Pancreas (tissue), 10 donors: ENCODE data around the gene ZCCHC7. TPM values are rescaled to one million over a fixed set of nuclear protein-coding genes. Genes with fewer than 3 reads are reported as not detected.

ENCODE experiments used
- ATAC-seq, 4 donors: fragments of 200-7000 bp; cut with Tn5 transposase; one replicate each; pipeline versions ENCODE4 v1.8.0 to v1.9.1; 2020; ENCODE audit warnings: mild to moderate bottlenecking in 4 of 4, moderate library complexity in 4 of 4
- DNase-seq, 6 donors: peaks; one replicate each; pipeline ENCODE4 v3.0.0-alpha.2; 2020
- FAIRE-seq: peaks from 2 replicates; lab custom pipeline; 2012; peaks lifted over from hg19 to GRCh38; lab: Jason Lieb, UNC
- H3K27ac ChIP-seq, 4 donors: fragments of 200-600 bp; sonication (generic); 1 replicate in 3 of 4; 2 replicates in 1 of 4; pipeline versions ENCODE4 v1.5.0 to v1.8.0; 2020
- H3K27me3 ChIP-seq, 4 donors: fragments of 200-600 bp; one replicate each; pipeline ENCODE4 v1.8.0; 2021
- H3K36me3 ChIP-seq, 3 donors: fragments of 200-600 bp; sonication (generic) in 1 of 3; one replicate each; pipeline versions ENCODE4 v1.5.0 to v1.8.0; 2020 to 2021
- H3K4me1 ChIP-seq, 3 donors: fragments of 200-600 bp; one replicate each; pipeline ENCODE4 v1.8.0; 2021
- H3K4me3 ChIP-seq, 4 donors: fragments of 200-600 bp; sonication (generic) in 2 of 4; one replicate each; pipeline versions ENCODE4 v1.5.0 to v1.8.0; 2020 to 2021
- H3K9me3 ChIP-seq, 4 donors: fragments of 200-600 bp; one replicate each; pipeline ENCODE4 v1.8.0; 2021
- WGBS, 2 donors: extraction: QIAGEN DNeasy Blood & Tissue Kit; methylation state at CpG; one replicate each; pipeline ENCODE4 v1.1.7; 2013; 5-methylcytosine and 5-hydroxymethylcytosine counted together
- intact Hi-C, 3 donors: fragments of 100-400 bp; cut with DNase I; formaldehyde crosslinking; loops; one replicate each; pipeline versions ENCODE4 v1.11.1 to v1.14.2; 2022
- polyA plus RNA-seq, 2 donors: library from polyadenylated mRNA; stranded (reverse); fragments of 200-250 nt; gene quantifications; one replicate each; pipeline ENCODE4 v1.2.3, GENCODE V29; 2013
- total RNA-seq, 6 donors: library from RNA; stranded (reverse); fragmentation: NEBNext Ultra II Directional in 4 of 6; extraction: Animal tissue kit (Norgen Biotek cat#: 25700) in 4 of 6; gene quantifications; one replicate each; pipeline versions ENCODE4 v1.2.1 to v1.2.4, GENCODE V29; 2021 to 2023
- TF ChIP-seq, protein P1 (sequence below), 4 donors: fragments of 200-600 bp; sonication (generic) in 3 of 4; IDR thresholded peaks; one replicate each; pipeline versions ENCODE4 v1.5.0 to v1.8.0; 2021; ENCODE audit warnings: antibody characterized with exemption in 4 of 4
- donor health status: healthy with polysubstance abuse.
- donor health status: DM: no; HTN: no; CAD: no; lungs with moderate emphysema.
- donor health status: DM: no; HTN: no; CAD: no.
- donor health status: control.
- donor health status: control.
- donor health status: Bipolar disorder and iron deficiency.
- donor health status: DM: yes; HTN: yes; CAD: no.
- donor health status: DM: no; HTN: no; CAD: no.
- donor health status: DM: no; HTN: no; CAD: no.
- donor health status: DM: yes; HTN: yes; CAD: no.

Gene ZCCHC7
- total and polyA plus RNA-seq, 8 donors: 8.1 to 17.4 (median 14.4) TPM

DNA sequence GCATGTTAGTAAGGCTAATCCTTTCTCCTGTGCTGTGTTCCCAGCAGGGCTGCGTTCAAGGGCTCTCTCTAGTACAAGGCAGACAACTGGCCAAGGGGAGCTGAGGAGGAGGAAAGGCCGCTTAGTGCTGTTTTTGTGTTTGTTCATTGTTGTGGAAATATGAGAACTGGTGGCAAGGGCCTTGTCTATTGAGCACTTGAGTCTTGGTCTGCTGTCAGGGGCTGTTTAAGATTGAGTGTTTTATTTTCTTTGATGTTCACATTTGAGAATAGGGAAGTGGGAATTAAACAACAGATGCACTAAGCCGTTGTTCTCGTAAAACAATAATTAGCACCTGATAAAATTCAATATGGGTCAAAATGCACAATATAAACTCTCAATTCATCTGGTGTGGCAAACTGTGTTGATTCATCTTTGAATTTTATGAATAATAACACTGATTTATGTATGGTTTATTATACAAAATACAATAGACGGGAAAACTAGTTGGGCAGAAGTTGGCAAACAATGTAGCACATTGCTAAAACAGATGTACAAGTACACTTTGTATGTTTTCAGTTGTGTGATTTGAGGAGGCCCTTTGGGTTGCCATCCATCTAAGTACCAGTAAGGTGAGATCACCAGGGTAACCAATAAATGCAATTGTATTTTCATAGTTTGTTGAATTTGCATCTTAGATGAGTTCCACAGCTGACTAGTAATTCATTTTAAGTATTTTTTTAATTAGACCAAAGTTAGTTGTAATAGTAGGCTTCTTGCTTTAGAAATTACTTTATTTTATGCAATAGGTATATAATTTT, 204.5 kb downstream of the ZCCHC7 start:
- H3K27me3 ChIP-seq: no peaks in the 10 kb centered on the region
- WGBS, 2 donors: 92 to 94% methylated on average over 5 of the region's 5 CpGs
- no peak overlapping the region for H3K4me3 ChIP-seq
- H3K9me3 ChIP-seq: no peaks in the 10 kb centered on the region
- TF ChIP-seq, protein P1, sequence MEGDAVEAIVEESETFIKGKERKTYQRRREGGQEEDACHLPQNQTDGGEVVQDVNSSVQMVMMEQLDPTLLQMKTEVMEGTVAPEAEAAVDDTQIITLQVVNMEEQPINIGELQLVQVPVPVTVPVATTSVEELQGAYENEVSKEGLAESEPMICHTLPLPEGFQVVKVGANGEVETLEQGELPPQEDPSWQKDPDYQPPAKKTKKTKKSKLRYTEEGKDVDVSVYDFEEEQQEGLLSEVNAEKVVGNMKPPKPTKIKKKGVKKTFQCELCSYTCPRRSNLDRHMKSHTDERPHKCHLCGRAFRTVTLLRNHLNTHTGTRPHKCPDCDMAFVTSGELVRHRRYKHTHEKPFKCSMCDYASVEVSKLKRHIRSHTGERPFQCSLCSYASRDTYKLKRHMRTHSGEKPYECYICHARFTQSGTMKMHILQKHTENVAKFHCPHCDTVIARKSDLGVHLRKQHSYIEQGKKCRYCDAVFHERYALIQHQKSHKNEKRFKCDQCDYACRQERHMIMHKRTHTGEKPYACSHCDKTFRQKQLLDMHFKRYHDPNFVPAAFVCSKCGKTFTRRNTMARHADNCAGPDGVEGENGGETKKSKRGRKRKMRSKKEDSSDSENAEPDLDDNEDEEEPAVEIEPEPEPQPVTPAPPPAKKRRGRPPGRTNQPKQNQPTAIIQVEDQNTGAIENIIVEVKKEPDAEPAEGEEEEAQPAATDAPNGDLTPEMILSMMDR (IDR thresholded peaks at IDR 0.05): no peak
- H3K4me1 ChIP-seq: peaks cover 19 to 34% (median 33%) of the 10 kb centered on the region in 3 donors
- FAIRE-seq: no peak
- no peaks in the 10 kb centered on the region for H3K36me3 ChIP-seq
- ATAC-seq: no peak
- H3K27ac ChIP-seq: no peak overlapping the region
- intact Hi-C loops: no loop called here
- no peak for DNase-seq

DNA sequence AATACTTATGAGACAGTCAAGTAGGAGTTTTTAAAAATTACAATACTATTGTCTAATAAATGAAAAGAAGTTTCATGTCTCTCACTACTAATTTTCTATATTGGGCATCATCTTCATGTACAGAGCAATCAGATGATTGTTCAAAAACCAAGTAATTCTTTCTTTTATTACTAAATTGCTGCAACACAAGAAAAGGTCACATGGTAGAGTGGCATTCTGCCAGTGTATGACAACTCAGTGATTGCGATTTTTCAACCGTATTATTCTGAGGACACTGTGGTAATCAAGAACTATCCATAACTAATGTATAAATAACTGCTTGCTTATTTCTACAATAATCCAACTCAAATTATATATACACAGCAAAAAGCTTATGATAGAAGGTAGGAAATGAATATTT, 205.4 kb downstream of the ZCCHC7 start:
- 23 to 30% methylated on average over 2 of the region's 2 CpGs for WGBS, 2 donors
- no peaks in the 10 kb centered on the region for H3K27me3 ChIP-seq
- TF ChIP-seq, protein P1 (IDR thresholded peaks at IDR 0.05): no peak
- H3K4me1 ChIP-seq: peaks cover 19 to 34% (median 33%) of the 10 kb centered on the region in 3 donors
- no peak for ATAC-seq
- no peak for FAIRE-seq
- intact Hi-C loops: no loop called here
- H3K4me3 ChIP-seq: no peak overlapping the region
- no peak overlapping the region for H3K27ac ChIP-seq
- H3K9me3 ChIP-seq: no peaks in the 10 kb centered on the region
- DNase-seq: no peak
- H3K36me3 ChIP-seq: no peaks in the 10 kb centered on the region

DNA sequence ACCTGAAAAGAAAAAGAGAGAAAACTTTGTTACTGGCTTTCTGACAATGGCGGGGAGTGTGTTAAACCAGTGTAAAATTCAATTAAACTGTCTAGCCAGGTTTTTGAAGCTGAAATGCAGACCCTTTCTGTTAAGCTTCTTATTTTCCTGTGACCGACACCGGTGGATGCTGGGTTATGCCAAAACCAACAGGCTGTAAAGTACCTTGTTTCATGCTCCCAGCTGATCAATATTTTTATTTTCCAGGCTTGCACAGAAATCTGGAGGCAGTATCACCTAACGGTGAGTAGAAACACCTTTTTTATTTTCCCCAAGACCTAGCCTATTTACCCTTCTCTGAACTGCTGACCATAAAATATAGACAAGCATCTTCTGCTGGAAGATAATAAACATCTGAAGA, 207.2 kb downstream of the ZCCHC7 start:
- no peak overlapping the region for H3K4me3 ChIP-seq
- H3K27ac ChIP-seq: peak overlapping the region in 2 of 4 donors; percentile 51 to 67
- no peaks in the 10 kb centered on the region for H3K9me3 ChIP-seq
- no peaks in the 10 kb centered on the region for H3K27me3 ChIP-seq
- H3K36me3 ChIP-seq: no peaks in the 10 kb centered on the region
- TF ChIP-seq, protein P1 (IDR thresholded peaks at IDR 0.05): no peak
- ATAC-seq (peak; percentile 38 to 62 (median 56)), FAIRE-seq (no peak), DNase-seq (peak in 1 of 6 donors; percentile 5)
- intact Hi-C loops: no loop called here
- WGBS, 2 donors: 19 to 20% methylated on average over 4 of the region's 4 CpGs
- peaks cover 19 to 34% (median 33%) of the 10 kb centered on the region in 3 donors for H3K4me1 ChIP-seq

DNA sequence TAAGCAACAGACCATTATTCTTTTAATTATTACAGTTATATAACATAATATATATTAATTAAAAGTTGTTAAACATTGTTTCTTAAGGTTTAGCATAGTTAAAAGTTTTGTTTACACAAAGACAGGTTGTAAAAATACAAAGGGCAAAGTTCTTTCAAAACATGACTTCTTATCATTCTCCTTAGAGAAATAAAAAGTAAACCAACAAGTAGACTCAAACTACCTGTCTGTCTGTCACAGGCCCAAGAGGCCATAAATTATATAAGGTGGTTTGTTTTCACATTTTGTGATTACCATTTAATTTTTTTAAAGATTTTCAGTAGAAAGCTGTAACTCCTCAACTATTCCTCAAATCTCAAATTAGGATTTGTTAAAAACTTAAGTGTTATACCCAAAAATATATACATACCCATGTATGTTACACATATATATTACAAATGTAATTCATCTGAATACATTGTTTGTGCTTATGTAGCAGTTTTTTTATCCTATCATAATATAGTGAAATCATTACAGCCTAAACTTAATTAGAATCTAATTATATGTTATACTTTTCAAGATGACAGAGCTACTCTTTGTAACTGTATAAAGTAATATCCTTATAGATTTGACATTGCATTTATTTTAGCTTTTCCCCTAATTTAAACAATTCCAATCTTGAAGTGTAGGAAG, 208.3 kb downstream of the ZCCHC7 start:
- peaks cover 19 to 34% (median 27%) of the 10 kb centered on the region in 3 donors for H3K4me1 ChIP-seq
- H3K9me3 ChIP-seq: no peaks in the 10 kb centered on the region
- no peak overlapping the region for H3K4me3 ChIP-seq
- intact Hi-C loops: no loop called here
- TF ChIP-seq, protein P1 (IDR thresholded peaks at IDR 0.05): no peak
- ATAC-seq (peak; percentile 75 to 89 (median 86)), FAIRE-seq (peak; percentile 91), DNase-seq (no peak)
- H3K27me3 ChIP-seq: no peaks in the 10 kb centered on the region
- H3K36me3 ChIP-seq: no peaks in the 10 kb centered on the region
- H3K27ac ChIP-seq: peak overlapping the region in 2 of 4 donors; percentile 51 to 67
